Endometrial microvascular endothelial cells (primary cell): ENCODE results near the gene DUSP8. TPM values are rescaled to one million over a fixed set of nuclear protein-coding genes. Genes with fewer than 3 reads are reported as not detected.

Experiments
- in situ Hi-C: cut with HindIII; loops from 2 replicates; pipeline ENCODE4 v1.10.0; 2017; ENCODE audit warnings: low sequenced_read_pairs, low pct_unique_long_range_greater_than_20kb; ENCODE audit errors: inconsistent ontology term
- total RNA-seq: library from RNA; depleted of rRNA; stranded (reverse); fragments of >200 nt; gene quantifications from one replicate; pipeline ENCODE4 v1.2.3, GENCODE V29; 2015; ENCODE audit errors: inconsistent ontology term

The DUSP8 gene
- total RNA-seq, 1 donor from 2014 or later: 11.0 TPM

- in situ Hi-C loops: no loop called here
These were observed 30.4 kb downstream of the DUSP8 start for GRCh38 chr11:1541474-1542204.

- in situ Hi-C loops: no loop called here
These were observed 32.0 kb downstream of the DUSP8 start for GRCh38 chr11:1540074-1540473.

GRCh38 chr11:1538153-1538552, 33.9 kb downstream of the DUSP8 start:
- in situ Hi-C loops: no loop called here

GRCh38 chr11:1536065-1536843, 35.8 kb downstream of the DUSP8 start:
- in situ Hi-C loops: no loop called here

- in situ Hi-C loops: no loop called here
These were observed 37.4 kb downstream of the DUSP8 start for GRCh38 chr11:1534682-1535081.

- in situ Hi-C loops: no loop called here
These were observed 37.9 kb downstream of the DUSP8 start for GRCh38 chr11:1534171-1534570.

GRCh38 chr11:1533342-1533725, 38.7 kb downstream of the DUSP8 start:
- in situ Hi-C loops: no loop called here

GRCh38 chr11:1532606-1533341, 39.3 kb downstream of the DUSP8 start:
- in situ Hi-C loops: no loop called here

GRCh38 chr11:1532014-1532586, 40.0 kb downstream of the DUSP8 start:
- in situ Hi-C loops: no loop called here

- in situ Hi-C loops: no loop called here
These were observed 40.5 kb downstream of the DUSP8 start for GRCh38 chr11:1531449-1532013.

GRCh38 chr11:1530686-1531448, 41.2 kb downstream of the DUSP8 start:
- in situ Hi-C loops: no loop called here

GRCh38 chr11:1529774-1530173, 42.3 kb downstream of the DUSP8 start:
- in situ Hi-C loops: no loop called here

- in situ Hi-C loops: no loop called here
These were observed 42.8 kb downstream of the DUSP8 start for GRCh38 chr11:1529286-1529685.

GRCh38 chr11:1528710-1529109, 43.4 kb downstream of the DUSP8 start:
- in situ Hi-C loops: no loop called here

GRCh38 chr11:1526785-1527184, 45.3 kb downstream of the DUSP8 start:
- in situ Hi-C loops: no loop called here

GRCh38 chr11:1523779-1524178, 48.3 kb downstream of the DUSP8 start:
- in situ Hi-C loops: no loop called here

GRCh38 chr11:1523077-1523476, 49.0 kb downstream of the DUSP8 start:
- in situ Hi-C loops: no loop called here

- in situ Hi-C loops: no loop called here
These were observed 50.0 kb downstream of the DUSP8 start for GRCh38 chr11:1522081-1522424.
